ENCODE results near the gene BICD1.
"Not testable (repeated sequence)": the region's sequence is repeated elsewhere in the genome, so short reads cannot be mapped to it uniquely, and the experiment has no call there.

Gene BICD1

DNA sequence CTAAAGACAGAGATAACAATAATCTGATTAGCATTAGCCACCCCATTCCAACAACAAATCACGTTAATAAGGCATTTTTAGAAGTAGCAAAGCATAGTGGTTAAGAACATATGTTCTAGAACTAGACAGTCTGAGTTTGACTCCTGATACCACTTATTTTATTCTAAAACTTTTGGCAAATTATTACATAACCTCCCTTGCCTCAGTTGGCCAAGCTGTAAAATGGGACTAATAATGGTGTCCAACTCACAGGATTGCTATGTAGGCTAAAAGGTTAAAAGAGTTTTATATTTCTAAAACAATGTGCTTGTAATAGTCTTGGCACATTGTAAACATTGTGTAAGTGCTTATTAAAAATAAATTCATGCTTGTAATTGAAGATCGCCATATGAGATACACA lies 168.0 kb downstream of the BICD1 start:
- Histone ChIP-seq H3K4me3 (ENCODE audit: insufficient read length, low read depth) (no peak overlapping the region), H3K4me1 (ENCODE audit: insufficient read depth, insufficient read length) (peaks cover 7% of the 10 kb centered on the region), H3K9me3 (ENCODE audit: insufficient read depth, low read length) (no peaks in the 10 kb centered on the region), H3K9ac (ENCODE audit: insufficient read length, low read depth) (no peak overlapping the region), H3K27me3 (ENCODE audit: insufficient read depth, insufficient read length) (no peaks in the 10 kb centered on the region), H3K36me3 (ENCODE audit: insufficient read depth, insufficient read length, low read length) (no peaks in the 10 kb centered on the region)
- no peak for TF ChIP-seq SUZ12 (IDR thresholded peaks at IDR 0.05; ENCODE audit: extremely low read depth, insufficient read depth, insufficient read length)
- no peak for TF ChIP-seq YY1 (IDR thresholded peaks at IDR 0.05; ENCODE audit: insufficient read depth, insufficient read length)
- no peak for TF ChIP-seq ZNF274 (IDR thresholded peaks at IDR 0.05; ENCODE audit: low read depth, low read length)
- no peak for DNase-seq (ENCODE audit: low read depth, low spot score)

DNA sequence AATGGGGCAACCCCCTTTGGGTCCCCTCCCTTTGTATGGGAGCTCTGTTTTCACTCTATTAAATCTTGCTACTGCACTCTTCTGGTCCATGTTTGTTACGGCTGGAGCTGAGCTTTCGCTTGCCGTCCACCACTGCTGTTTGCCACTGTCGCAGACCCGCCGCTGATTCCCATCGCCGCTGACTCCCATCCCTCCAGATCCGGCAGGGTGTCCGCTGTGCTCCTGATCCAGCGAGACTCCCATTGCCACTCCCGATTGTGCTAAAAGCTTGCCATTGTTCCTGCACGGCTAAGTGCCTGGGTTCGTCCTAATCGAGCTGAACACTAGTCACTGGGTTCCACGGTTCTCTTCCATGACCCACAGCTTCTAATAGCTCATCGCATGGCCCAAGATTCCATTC lies 168.9 kb downstream of the BICD1 start:
- H3K9me3 ChIP-seq (ENCODE audit: insufficient read depth, low read length); H3K27me3 ChIP-seq (ENCODE audit: insufficient read depth, insufficient read length); H3K9ac ChIP-seq (ENCODE audit: insufficient read length, low read depth); H3K4me3 ChIP-seq (ENCODE audit: insufficient read length, low read depth); H3K36me3 ChIP-seq (ENCODE audit: insufficient read depth, insufficient read length, low read length); DNase-seq (ENCODE audit: low read depth, low spot score); H3K4me1 ChIP-seq (ENCODE audit: insufficient read depth, insufficient read length): not testable (repeated sequence)

DNA sequence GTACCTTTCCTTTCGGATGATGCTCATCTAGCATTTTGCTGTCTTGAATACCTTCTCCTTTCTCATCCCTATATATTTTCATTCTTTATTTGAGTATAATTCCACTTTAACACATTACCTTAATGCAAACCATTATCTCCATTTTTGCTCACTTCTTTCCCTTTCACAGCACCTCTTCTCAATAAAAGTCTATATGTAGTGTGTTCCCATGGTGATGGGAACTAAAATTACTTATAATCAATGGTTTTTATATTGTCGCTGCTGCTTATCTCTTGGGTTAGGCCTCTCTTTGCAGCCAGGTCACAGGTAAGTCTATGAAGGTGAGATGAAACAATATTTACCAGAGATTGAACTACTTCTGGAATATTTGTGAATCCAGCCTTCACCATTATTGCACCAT lies 171.1 kb downstream of the BICD1 start:
- Histone ChIP-seq H3K36me3 (ENCODE audit: insufficient read depth, insufficient read length, low read length) (no peaks in the 10 kb centered on the region), H3K27me3 (ENCODE audit: insufficient read depth, insufficient read length) (no peaks in the 10 kb centered on the region), H3K4me1 (ENCODE audit: insufficient read depth, insufficient read length) (no peaks in the 10 kb centered on the region), H3K4me3 (ENCODE audit: insufficient read length, low read depth) (no peak overlapping the region), H3K9me3 (ENCODE audit: insufficient read depth, low read length) (no peaks in the 10 kb centered on the region), H3K9ac (ENCODE audit: insufficient read length, low read depth) (no peak overlapping the region)
- DNase-seq (ENCODE audit: low read depth, low spot score): no peak
- TF ChIP-seq YY1 (IDR thresholded peaks at IDR 0.05; ENCODE audit: insufficient read depth, insufficient read length) (no peak), SUZ12 (IDR thresholded peaks at IDR 0.05; ENCODE audit: extremely low read depth, insufficient read depth, insufficient read length) (no peak), ZNF274 (IDR thresholded peaks at IDR 0.05; ENCODE audit: low read depth, low read length) (no peak)

DNA sequence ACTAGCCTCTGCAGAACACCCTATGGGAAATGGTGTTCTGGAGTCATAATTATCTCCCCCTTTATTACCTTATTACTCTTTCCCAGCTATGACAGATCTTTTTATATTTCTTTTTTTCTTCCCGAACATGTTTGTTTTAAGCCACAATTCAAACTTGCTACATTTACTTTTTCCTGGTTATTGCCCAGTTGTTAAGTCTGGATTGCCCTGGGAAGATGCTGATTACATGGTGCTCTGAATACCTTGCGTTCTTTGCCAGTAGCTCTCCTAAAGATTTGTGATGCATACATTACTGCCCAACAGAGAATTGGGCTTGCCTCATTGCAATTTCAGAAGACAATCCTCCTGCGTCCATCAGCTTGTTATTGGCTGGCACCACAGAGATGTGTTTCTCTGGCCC lies 174.5 kb downstream of the BICD1 start:
- TF ChIP-seq SUZ12 (IDR thresholded peaks at IDR 0.05; ENCODE audit: extremely low read depth, insufficient read depth, insufficient read length) (no peak), ZNF274 (IDR thresholded peaks at IDR 0.05; ENCODE audit: low read depth, low read length) (no peak), YY1 (IDR thresholded peaks at IDR 0.05; ENCODE audit: insufficient read depth, insufficient read length) (no peak)
- no peak for DNase-seq (ENCODE audit: low read depth, low spot score)
- no peak overlapping the region for H3K4me3 ChIP-seq (ENCODE audit: insufficient read length, low read depth)
- H3K4me1 ChIP-seq (ENCODE audit: insufficient read depth, insufficient read length): no peaks in the 10 kb centered on the region
- no peaks in the 10 kb centered on the region for H3K27me3 ChIP-seq (ENCODE audit: insufficient read depth, insufficient read length)
- no peaks in the 10 kb centered on the region for H3K9me3 ChIP-seq (ENCODE audit: insufficient read depth, low read length)
- H3K36me3 ChIP-seq (ENCODE audit: insufficient read depth, insufficient read length, low read length): no peaks in the 10 kb centered on the region
- no peak overlapping the region for H3K9ac ChIP-seq (ENCODE audit: insufficient read length, low read depth)

DNA sequence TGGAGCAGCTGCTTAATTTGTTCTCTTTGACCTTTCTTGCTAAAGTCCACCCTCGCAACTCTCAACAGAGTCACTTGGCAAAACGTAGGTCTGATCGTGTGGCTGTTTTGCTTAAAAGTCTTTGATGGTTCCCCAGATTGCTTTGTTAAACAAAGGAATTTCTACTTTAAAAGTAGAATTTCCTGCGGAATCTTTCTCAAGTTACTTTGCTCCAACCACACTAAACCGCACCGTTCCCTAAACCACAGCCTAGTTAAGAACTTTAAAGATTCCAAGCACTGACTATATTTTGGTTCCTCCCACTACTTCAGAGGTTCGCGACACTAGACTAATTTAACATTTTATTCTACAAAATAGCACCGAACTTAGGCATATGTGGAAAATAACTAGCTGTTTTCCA lies 177.9 kb downstream of the BICD1 start:
- H3K9ac ChIP-seq (ENCODE audit: insufficient read length, low read depth): no peak overlapping the region
- DNase-seq (ENCODE audit: low read depth, low spot score): no peak
- no peak for TF ChIP-seq ZNF274 (IDR thresholded peaks at IDR 0.05; ENCODE audit: low read depth, low read length)
- no peak for TF ChIP-seq SUZ12 (IDR thresholded peaks at IDR 0.05; ENCODE audit: extremely low read depth, insufficient read depth, insufficient read length)
- TF ChIP-seq YY1 (IDR thresholded peaks at IDR 0.05; ENCODE audit: insufficient read depth, insufficient read length): no peak

DNA sequence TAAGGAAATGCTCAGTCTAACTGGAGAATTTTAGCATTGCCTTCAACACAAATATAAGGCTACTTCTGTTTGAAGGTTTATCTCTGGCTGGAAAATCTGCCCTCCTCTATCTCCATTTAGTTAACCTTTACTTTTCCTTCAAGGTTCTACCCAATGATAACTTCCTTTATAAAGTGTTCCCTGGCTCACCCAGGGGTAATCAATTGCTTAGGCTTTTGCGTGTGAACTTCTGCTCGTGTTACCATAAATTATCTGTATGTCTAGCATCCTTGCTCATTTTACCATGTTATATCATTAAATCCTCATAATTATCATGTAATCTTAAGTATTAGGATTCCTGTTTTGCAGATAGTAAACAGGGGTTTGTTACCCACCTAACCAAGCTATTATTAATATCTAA lies 178.4 kb downstream of the BICD1 start:
- Histone ChIP-seq H3K4me3 (ENCODE audit: insufficient read length, low read depth) (no peak overlapping the region), H3K36me3 (ENCODE audit: insufficient read depth, insufficient read length, low read length) (no peaks in the 10 kb centered on the region), H3K9ac (ENCODE audit: insufficient read length, low read depth) (no peak overlapping the region), H3K27me3 (ENCODE audit: insufficient read depth, insufficient read length) (no peaks in the 10 kb centered on the region), H3K9me3 (ENCODE audit: insufficient read depth, low read length) (peaks cover 11% of the 10 kb centered on the region), H3K4me1 (ENCODE audit: insufficient read depth, insufficient read length) (no peaks in the 10 kb centered on the region)
- TF ChIP-seq ZNF274 (IDR thresholded peaks at IDR 0.05; ENCODE audit: low read depth, low read length) (no peak), SUZ12 (IDR thresholded peaks at IDR 0.05; ENCODE audit: extremely low read depth, insufficient read depth, insufficient read length) (no peak), YY1 (IDR thresholded peaks at IDR 0.05; ENCODE audit: insufficient read depth, insufficient read length) (no peak)
- DNase-seq (ENCODE audit: low read depth, low spot score): no peak

More for the DNA sequence above, 177.9 kb downstream of the BICD1 start:
- H3K4me1 ChIP-seq (ENCODE audit: insufficient read depth, insufficient read length): no peaks in the 10 kb centered on the region
- H3K4me3 ChIP-seq (ENCODE audit: insufficient read length, low read depth): no peak overlapping the region
- H3K27me3 ChIP-seq (ENCODE audit: insufficient read depth, insufficient read length): no peaks in the 10 kb centered on the region
- H3K9me3 ChIP-seq (ENCODE audit: insufficient read depth, low read length): peaks cover 9% of the 10 kb centered on the region
- H3K36me3 ChIP-seq (ENCODE audit: insufficient read depth, insufficient read length, low read length): no peaks in the 10 kb centered on the region

DNA sequence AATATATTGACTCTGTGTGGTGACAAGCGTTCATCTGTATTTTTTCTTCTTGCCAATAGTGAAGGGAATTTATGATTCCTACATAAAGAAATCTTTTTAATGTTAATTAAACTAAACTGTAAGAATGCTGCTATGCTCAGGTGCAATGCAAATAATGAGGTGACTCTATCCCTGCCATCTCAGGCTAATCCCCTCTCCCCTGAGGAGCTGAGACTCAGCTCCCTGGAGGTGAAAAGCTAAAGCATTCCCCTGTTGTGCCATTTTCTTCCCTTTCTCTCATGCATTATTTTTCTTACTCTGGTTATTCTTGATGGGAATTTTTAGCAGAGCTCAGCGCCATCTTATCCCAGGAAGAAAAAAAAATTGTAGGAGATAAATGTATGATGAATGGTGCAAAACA lies 178.8 kb downstream of the BICD1 start:
- Histone ChIP-seq H3K36me3 (ENCODE audit: insufficient read depth, insufficient read length, low read length) (no peaks in the 10 kb centered on the region), H3K27me3 (ENCODE audit: insufficient read depth, insufficient read length) (no peaks in the 10 kb centered on the region), H3K4me3 (ENCODE audit: insufficient read length, low read depth) (no peak overlapping the region), H3K9ac (ENCODE audit: insufficient read length, low read depth) (no peak overlapping the region), H3K4me1 (ENCODE audit: insufficient read depth, insufficient read length) (no peaks in the 10 kb centered on the region), H3K9me3 (ENCODE audit: insufficient read depth, low read length) (peaks cover 11% of the 10 kb centered on the region)
- TF ChIP-seq YY1 (IDR thresholded peaks at IDR 0.05; ENCODE audit: insufficient read depth, insufficient read length): no peak
- no peak for TF ChIP-seq ZNF274 (IDR thresholded peaks at IDR 0.05; ENCODE audit: low read depth, low read length)
- TF ChIP-seq SUZ12 (IDR thresholded peaks at IDR 0.05; ENCODE audit: extremely low read depth, insufficient read depth, insufficient read length): no peak
- peak; percentile 46 for DNase-seq (ENCODE audit: low read depth, low spot score)

DNA sequence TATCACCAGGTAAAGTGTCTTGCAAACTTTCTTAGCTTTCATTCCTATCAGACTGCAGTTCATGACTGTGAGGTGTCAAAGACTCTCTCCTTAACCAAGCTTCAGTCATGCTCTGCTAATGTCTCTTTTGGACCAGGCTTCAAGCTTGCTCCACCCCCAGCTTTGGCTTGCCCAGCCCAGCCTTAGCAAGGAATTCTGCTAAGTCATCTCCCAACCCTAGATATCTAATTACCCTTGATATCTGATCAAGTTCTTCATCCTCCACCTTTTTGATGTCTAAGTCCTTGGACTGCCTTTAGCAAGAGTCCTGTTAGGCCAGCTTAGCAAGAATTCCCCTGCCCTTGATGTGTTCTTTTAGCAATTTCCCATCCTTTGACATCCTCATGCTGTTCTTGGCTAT lies 183.8 kb downstream of the BICD1 start:
- Histone ChIP-seq H3K36me3 (ENCODE audit: insufficient read depth, insufficient read length, low read length) (peaks cover 2% of the 10 kb centered on the region), H3K27me3 (ENCODE audit: insufficient read depth, insufficient read length) (no peaks in the 10 kb centered on the region), H3K9ac (ENCODE audit: insufficient read length, low read depth) (no peak overlapping the region), H3K4me1 (ENCODE audit: insufficient read depth, insufficient read length) (no peaks in the 10 kb centered on the region), H3K9me3 (ENCODE audit: insufficient read depth, low read length) (peaks cover 11% of the 10 kb centered on the region), H3K4me3 (ENCODE audit: insufficient read length, low read depth) (no peak overlapping the region)
- TF ChIP-seq ZNF274 (IDR thresholded peaks at IDR 0.05; ENCODE audit: low read depth, low read length): no peak
- no peak for TF ChIP-seq SUZ12 (IDR thresholded peaks at IDR 0.05; ENCODE audit: extremely low read depth, insufficient read depth, insufficient read length)
- TF ChIP-seq YY1 (IDR thresholded peaks at IDR 0.05; ENCODE audit: insufficient read depth, insufficient read length): no peak
- no peak for DNase-seq (ENCODE audit: low read depth, low spot score)

All from NT2/D1 (cell line).